NCI-H2196 (cell line): ENCODE results near the gene VTI1B.
"Not testable (repeated sequence)": the region's sequence is repeated elsewhere in the genome, so short reads cannot be mapped to it uniquely, and the experiment has no call there.

Source experiments
- DNase-seq: peaks from one replicate; lab custom pipeline; 2025; ENCODE audit not compliant: unreplicated experiment; lab: John Stamatoyannopoulos, UW

The VTI1B gene

DNA sequence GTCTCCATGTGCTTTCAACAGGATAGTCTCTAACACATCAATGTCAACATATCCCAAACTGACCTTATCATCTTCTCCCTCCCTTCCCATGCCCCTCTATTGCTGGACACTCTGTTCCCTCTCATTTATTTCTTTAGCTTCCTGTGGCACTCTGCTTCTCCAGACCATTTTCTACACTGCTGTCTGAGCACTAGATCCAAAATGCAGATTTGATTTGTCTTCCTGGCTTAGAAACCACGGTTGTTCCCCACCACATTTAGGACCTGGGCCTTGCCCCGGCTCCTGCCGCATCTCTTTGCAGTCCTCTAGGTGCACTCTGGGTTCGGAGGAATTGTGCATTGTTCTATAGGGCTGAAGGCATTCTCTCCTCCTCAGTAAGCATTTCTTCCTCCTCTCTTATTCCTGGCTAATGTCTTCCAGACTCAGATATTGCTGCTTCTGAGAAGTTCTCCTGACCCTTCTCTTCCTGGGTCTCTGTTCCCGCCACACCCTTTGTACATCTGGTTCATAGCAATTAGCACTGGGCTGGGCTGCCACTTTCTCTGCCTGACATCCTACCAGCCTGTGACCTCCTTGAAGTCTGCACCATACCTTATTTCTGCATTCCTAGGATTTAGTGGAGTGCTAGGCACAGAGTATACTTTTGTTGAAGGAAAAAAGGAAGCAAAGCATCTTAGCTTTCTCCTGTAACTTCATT is 40.8 kb downstream of the VTI1B start:
- no peak for DNase-seq

DNA sequence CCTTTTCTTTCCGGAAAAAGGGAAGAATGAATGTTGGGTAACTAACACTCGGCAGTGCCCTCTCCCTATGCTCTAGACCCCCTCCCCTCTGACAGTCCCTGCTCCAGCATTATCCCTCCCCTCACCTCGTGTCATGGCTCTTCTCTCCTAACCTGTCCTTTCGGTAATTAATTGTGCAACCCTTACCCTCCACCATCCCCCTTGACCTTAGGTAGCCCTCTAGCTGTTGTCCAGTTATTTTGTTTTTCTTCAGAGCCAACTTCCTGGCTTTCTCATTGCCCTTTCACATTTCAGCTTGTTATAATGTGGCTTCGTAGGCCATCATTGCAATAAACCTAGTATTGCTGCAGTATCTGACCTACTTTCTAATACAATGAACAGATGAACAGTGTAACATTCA is 43.5 kb downstream of the VTI1B start:
- DNase-seq: no peak

DNA sequence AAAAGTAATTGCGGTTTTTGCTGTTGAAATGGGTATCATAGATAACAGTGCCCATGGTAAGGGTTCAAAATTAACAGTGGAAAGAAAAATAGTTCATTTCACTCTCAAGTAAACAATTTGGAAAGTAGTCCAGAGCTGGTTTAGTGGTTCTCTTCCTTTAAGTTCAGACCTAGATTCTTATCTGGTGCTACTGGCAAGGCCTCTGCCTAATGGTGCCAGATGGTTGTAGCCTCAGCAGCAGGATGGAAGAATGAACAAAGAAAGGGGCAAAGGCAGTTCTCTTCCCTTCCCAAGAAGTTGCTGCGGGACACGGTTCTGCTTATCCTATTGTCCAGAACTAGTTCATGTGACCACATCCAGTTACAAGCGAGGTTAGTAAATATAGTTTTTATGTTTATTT is 44.2 kb downstream of the VTI1B start:
- no peak for DNase-seq

DNA sequence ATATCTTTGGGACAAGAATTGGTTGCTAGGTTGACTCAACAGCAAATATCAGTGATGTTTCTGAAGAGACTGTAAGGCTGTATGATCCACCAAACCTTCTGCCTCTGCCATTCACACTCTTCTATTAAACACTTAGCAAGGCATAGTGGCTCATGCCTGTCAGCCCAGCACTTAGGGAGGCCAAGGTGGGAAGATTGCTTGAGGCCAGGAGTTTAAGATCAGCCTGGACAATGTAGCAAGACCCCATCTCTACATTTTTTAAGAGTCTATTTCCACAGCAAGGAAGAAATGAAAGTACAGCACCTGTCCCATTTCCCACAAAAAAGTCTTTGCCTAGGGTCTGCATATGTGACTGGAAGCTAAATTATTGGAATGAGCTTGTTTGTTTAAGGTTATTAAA is 46.9 kb downstream of the VTI1B start:
- no peak for DNase-seq

DNA sequence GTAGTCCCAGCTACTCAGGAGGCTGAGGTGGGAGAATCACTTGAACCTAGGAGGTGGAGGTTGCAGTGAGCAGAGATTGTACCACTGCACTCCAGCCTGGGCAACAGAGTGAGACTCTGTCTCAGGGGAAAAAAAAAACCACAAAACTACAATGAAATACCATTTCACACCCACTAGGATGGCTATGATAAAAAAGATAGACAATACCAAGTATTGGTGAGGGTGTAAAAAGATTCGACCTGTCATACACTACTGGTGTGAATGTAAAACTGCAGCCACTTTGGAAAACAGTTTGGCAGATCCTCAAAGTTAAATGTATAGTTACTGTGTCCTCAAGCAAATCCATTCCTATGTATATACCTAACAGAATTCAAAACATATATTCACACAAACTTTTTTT is 48.3 kb downstream of the VTI1B start:
- not testable (repeated sequence) for DNase-seq

DNA sequence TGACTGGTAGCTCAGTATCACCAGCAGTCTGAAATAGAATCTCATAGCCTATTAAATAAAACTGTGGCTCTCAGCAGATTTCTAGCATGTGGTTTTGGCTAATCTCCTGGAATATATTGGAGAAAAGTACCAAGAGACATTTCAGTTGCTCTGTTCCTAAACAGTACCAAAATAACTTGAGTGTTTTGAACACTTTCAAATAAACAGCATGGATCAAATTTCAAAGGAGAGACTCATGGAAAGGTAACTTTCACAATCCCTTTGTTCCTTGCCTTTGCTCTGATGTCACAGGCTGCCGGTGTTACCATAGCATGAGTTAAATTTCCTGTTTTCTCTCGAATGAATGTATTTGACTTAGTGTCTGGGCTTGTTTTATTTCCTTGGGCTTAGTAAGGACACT is 51.3 kb downstream of the VTI1B start:
- DNase-seq: peak; percentile 68

DNA sequence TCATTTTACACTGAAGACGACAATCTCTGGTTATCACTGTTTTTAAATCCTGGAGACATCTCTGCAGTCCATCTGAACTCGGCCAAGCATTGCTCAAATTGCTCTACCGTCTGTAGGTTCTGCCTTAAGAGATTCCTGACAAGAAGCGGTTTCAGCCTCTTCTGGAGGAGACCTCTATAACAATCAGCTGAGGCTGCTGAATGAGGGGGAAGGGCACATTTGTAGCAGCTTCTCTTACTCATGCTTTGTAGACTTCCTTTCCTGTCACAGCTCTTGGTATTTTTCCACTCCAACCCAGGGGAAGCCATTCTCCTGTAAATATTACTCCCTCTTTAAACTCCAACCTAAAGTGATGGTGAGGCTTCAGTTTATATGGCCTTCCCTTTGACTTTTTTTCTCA is 51.8 kb downstream of the VTI1B start:
- peak; percentile 45 for DNase-seq

DNA sequence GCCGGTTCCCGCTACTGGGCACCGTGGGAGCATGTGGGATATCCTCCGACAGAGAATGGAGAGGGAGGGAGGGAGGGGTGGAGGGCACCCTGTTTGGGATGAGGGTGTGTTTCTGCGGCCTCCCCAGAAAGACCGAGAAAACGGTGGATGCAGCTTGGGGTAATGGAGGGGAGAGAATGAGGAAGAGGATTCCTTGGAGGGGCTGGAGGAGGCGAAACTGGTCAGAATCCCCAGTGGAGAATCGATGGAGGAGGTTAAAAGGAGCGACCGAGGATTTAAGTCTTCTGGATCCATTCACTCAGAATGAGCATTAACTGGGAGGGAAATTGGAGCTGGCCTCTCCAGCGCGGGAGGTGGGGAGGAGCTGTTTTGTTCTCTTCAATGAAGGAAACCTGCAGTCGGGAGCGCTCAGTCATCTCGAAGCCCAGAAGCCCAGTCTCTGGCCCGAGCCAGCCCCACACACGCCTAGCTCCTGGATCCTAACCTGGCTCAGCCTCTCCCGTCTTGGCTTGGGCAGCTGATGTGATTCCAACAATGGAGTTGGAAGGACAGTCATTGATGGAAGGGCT is 54.1 kb downstream of the VTI1B start:
- DNase-seq: peak; percentile 31

DNA sequence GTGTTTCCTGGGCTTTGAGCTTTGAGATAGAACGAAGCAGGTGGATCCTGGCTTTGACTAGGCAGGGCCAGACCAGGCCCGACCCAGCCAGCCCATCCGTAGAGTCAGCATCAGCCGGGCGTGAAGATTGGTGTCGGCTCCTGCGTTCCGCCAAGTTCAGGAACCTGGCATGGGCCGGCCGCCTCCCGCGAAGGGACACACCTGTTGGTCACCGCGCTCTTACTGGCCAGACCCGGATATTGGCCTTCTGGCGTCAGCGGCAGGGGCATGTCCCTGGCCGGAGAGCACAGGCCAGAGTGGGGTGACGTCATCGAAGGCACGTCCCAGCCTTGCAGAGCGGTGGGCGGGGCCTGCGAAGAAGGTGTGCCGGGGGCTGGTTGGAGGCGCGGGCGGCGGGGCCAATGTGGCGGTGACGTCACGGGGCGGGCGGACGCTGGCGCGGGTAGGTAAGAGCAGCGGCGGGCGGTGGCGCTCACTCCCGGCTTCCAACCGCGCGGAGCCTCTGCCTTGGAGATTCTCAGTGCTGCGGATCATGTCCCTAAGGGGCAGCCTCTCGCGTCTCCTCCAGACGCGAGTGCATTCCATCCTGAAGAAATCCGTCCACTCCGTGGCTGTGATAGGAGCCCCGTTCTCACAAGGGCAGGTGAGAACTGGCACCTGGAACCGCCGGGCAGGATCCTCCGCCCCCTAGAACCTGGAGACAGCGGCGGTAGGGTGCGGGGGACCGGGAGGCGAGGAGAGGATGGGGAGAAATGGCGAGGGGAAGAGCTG is 54.8 kb downstream of the VTI1B start, which contains the start of gene ARG2:
Gene ARG2 (plus strand): TSS at position 475 of the 771 bp plus-strand sequence. CDS start 58 bp downstream, at position 533.
- peak; percentile 99 for DNase-seq

DNA sequence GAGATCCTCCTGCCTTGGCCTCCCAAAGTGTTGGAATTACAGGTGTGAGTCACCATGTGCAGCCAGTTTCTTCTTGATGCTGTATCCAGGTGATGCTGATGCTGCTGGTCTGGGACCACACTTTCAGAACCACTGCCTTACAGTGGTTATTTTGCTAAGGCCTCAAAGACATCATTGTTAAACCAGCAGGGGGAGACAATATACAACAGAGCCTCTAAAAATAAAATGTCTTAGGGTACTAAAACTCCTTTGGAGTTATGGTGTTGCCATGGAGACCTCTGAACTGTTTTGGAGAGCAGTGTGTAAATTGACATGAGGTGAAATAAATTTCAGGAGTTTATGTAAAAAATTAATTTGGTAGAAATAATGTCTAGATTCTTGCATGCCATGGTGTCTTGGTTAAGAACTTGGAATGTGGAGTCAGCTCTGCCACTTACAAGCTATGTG is 55.8 kb downstream of the VTI1B start:
- DNase-seq: peak; percentile 71

DNA sequence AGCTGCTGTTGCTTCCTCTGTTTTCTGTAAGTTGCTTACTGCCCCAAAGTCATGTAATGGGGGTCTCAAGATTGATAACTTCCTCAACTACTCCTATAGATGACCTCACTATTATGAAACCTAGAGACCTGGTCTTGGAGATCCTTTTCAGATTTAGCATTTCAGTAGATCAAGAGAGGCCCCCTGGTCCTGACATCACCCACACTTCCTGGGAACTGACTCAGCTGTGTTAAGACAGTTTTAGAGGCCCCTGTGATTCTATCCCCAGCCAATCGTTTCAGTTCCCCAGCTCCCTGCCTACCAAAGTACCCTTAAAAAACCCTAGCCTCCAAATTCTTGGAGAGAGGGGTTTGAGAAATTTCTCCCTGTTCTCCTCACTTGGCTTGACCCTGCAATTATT is 63.9 kb downstream of the VTI1B start:
- DNase-seq: no peak

DNA sequence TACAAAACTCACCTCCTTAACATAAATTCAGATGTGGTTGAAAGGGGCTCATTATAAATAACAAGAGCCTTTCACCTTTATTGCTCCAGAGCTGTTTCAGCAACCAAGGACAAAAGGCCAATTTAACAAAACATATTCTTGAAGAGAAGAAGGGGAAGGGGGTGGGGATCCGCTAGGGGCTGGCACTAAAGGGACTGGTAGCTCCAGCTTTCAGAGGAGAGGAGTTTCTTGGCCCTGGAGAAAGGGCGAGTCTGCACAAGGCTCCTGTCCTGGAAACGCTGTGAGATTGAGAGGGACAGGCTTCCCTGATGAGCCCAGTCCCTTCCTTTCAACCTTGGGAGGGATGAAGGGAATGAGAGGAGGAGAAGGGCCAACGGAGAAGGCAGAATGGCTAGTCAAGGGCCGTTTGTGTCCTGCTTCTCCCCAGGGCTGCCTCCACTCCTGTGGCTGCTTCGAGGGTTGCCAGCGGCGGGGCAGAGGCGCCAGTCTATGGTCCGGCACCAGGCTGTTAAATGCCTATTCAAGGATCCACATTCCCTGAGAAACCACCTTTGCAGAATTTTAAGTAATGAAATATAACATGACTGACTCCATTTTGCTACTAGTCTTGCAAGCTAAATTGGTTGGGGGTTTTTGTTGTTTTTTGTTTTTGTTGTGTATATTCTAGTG is 64.7 kb downstream of the VTI1B start:
- no peak for DNase-seq

DNA sequence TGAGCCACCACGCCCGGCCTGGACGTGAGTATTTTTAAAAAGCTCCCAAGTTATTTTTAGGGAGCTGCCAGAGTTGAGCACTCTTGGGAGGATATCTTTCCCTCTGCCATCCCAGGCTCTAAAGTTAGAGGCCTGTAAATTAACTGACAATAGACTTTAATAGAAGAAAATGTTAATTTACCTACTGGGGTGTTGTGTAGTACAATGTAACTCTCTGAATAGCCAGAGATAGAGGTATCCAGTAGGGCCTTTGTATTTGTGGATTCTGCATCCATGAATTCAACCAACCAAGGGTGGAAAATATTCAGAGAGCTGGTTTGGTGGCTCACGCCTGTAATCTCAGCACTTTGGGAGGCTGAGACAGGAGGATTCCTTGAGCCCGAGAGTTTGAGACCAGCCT is 66.8 kb downstream of the VTI1B start:
- no peak for DNase-seq

DNA sequence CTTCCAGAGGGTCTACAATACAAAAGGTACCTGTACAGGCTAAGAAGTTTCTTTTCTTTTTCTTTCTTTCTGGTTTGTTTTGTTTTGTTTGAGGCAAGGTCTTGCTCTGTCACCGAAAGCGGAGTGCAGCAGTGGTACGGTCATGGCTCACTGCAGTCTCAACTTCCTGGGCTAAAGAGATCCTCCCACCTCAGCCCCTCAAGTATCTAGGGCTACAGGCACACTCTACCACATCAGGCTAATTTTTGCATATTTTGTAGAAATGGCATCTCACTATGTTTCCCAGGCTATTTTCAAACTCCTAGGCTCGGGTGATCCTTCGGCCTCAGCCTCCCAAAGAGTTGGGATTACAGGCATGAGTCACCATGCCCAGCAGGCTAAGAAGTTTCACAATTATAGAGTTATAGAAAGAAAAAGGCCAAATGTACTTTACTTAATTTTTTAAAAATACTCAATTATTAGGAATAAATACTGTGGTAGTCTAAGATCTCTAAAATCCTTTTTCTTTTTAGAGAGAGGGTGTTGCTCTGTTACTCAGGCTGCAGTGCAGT is 71.4 kb downstream of the VTI1B start:
- no peak for DNase-seq

DNA sequence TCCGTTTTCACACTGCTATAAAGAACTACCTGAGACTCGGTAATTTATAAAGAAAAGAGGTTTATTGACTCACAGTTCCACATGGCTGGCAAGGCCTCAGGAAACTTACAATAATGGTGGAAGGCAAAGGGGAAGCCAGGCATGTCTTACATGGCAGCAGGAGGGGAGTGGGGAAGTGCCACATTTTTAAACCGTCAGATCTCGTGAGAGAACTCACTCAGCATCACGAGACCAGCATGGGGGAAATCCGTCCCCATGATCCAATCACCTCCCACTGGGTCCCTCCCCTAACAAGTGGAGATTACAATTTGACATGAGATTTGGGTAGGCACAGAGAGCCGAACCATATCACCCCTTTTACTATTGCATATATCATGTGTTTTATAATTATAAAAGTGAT is 72.4 kb downstream of the VTI1B start:
- DNase-seq: no peak

DNA sequence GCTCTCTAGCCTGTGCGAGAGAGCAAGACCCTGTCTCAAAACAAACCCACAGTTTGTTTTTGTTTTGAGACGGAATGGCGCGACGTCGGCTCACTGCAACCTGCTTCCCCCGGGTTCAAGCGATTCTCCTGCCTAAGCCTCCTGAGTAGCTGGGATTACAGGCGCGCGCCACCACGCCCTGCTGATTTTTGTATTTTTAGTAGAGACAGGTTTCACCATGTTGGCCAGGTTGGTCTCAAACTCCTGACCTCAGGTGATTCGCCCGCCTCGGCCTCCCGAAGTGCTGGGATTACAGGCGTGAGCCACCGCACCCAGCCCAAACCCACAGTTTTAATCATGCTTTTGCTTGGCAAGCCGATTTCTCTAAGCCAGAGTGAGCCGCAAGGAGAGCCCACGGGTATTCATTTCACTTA is 73.9 kb downstream of the VTI1B start:
- DNase-seq: not testable (repeated sequence)

DNA sequence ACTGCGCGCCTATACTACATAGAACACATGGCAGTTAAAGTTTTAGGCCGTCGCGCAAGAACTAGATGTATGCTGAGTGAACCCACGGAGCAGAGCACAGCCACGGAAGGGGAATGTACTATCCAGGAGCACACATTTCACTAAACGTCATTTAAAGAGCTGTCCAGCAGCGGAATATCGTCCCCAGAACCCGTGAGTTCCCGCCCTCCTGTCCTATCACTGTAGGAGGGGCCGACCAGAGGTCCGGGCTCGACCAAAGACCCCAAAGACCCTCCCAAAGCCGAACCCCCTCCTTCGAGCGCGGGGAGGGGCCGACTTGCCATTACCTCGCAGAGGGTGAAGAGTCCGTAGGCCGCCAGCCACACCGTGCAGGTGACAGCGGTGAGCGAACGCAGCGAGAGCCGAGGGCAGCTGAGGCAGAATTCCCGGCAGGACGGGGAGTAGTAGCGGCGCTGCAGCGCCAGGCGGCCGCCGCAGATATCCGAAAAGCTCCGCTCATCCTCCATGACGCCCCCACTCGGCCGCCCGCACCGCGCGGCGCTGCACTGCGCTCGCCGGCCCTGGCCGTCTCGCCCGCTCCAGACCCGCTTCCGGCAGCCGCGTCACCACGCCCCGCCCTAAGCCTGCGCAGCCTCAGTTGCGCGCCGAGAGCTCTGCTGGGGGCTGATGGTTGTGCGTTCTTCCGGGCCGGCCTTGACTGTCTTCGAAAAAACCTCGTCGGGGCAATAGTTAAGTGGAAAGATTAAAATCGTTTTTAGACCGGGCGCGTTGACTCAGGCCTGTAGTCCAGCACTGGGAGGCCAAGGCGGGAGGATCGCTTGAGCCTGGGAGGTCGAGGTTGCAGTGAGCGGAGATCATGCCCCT is 74.5 kb downstream of the VTI1B start, which contains the start of gene PIGH:
Gene PIGH (minus strand): TSS at position 571 of the 864 bp plus-strand sequence. CDS start 65 bp downstream, at position 506.
- DNase-seq: peak; percentile 88
